ENCODE results near the gene PSMB1.

The PSMB1 gene

GRCh38 chr6:170500955-170501590 lies 52.0 kb downstream of the PSMB1 start:
- H3K4me3 Mint-ChIP-seq = no peak overlapping the region
- H3K27ac Mint-ChIP-seq = no peak overlapping the region
- DNase-seq (ENCODE audit: low spot score in 2 of 2) (no peak), ATAC-seq (no peak)
- no peaks in the 10 kb centered on the region for H3K36me3 Mint-ChIP-seq
- H3K9me3 Mint-ChIP-seq = peaks cover 19% of the 10 kb centered on the region
- peaks cover 15% of the 10 kb centered on the region for H3K4me1 Mint-ChIP-seq

GRCh38 chr6:170497841-170498301 lies 55.2 kb downstream of the PSMB1 start:
- Mint-ChIP-seq H3K4me3 (no peak overlapping the region), H3K27ac (no peak overlapping the region), H3K9me3 (peaks cover 19% of the 10 kb centered on the region), H3K36me3 (no peaks in the 10 kb centered on the region), H3K4me1 (peaks cover 15% of the 10 kb centered on the region)
- DNase-seq (ENCODE audit: low spot score in 2 of 2) (no peak), ATAC-seq (no peak)

GRCh38 chr6:170493354-170493753 lies 59.8 kb downstream of the PSMB1 start:
- ATAC-seq (no peak), DNase-seq (ENCODE audit: low spot score in 2 of 2) (no peak)
- H3K4me1 Mint-ChIP-seq = no peaks in the 10 kb centered on the region
- no peak overlapping the region for H3K27ac Mint-ChIP-seq
- H3K4me3 Mint-ChIP-seq = no peak overlapping the region
- H3K36me3 Mint-ChIP-seq = no peaks in the 10 kb centered on the region
- no peaks in the 10 kb centered on the region for H3K9me3 Mint-ChIP-seq

GRCh38 chr6:170490259-170490658 lies 62.8 kb downstream of the PSMB1 start:
- H3K27ac Mint-ChIP-seq = no peak overlapping the region
- H3K4me1 Mint-ChIP-seq = no peaks in the 10 kb centered on the region
- ATAC-seq = no peak
- no peaks in the 10 kb centered on the region for H3K9me3 Mint-ChIP-seq
- no peak overlapping the region for H3K4me3 Mint-ChIP-seq
- no peak for DNase-seq (ENCODE audit: low spot score in 2 of 2)
- H3K36me3 Mint-ChIP-seq = no peaks in the 10 kb centered on the region

GRCh38 chr6:170489836-170490235 lies 63.3 kb downstream of the PSMB1 start:
- DNase-seq (ENCODE audit: low spot score in 2 of 2) = no peak
- Mint-ChIP-seq H3K36me3 (no peaks in the 10 kb centered on the region), H3K27ac (no peak overlapping the region), H3K4me3 (no peak overlapping the region), H3K9me3 (no peaks in the 10 kb centered on the region), H3K4me1 (no peaks in the 10 kb centered on the region)
- ATAC-seq = no peak

- ATAC-seq (peak; percentile 21), DNase-seq (ENCODE audit: low spot score in 2 of 2) (no peak)
- Mint-ChIP-seq H3K27ac (no peak overlapping the region), H3K4me3 (no peak overlapping the region), H3K4me1 (no peaks in the 10 kb centered on the region), H3K36me3 (no peaks in the 10 kb centered on the region), H3K9me3 (no peaks in the 10 kb centered on the region)
Observed at GRCh38 chr6:170487707-170488329, 65.3 kb downstream of the PSMB1 start.

- Mint-ChIP-seq H3K27ac (no peak overlapping the region), H3K36me3 (no peaks in the 10 kb centered on the region), H3K9me3 (peaks cover 3% of the 10 kb centered on the region), H3K4me1 (no peaks in the 10 kb centered on the region), H3K4me3 (no peak overlapping the region)
- ATAC-seq (no peak), DNase-seq (ENCODE audit: low spot score in 2 of 2) (no peak)
Observed at GRCh38 chr6:170485159-170485558, 67.9 kb downstream of the PSMB1 start.
